HG03039 (cell line): ENCODE results near the gene SETMAR.
"Not testable (repeated sequence)": the region's sequence is repeated elsewhere in the genome, so short reads cannot be mapped to it uniquely, and the experiment has no call there.

ENCODE experiments used
- ATAC-seq: cut with Tn5 transposase; IDR thresholded peaks from one replicate; pipeline ENCODE4 v1.9.1; 2021; ENCODE audit warnings: mild to moderate bottlenecking, moderate library complexity; ENCODE audit not compliant: unreplicated experiment

Gene SETMAR

GRCh38 chr3:4313606-4314293 lies 10.6 kb downstream of the SETMAR start:
- ATAC-seq, result no peak

GRCh38 chr3:4314688-4315087 lies 11.5 kb downstream of the SETMAR start:
- no peak for ATAC-seq

- ATAC-seq, result no peak
These were observed 17.1 kb downstream of the SETMAR start for GRCh38 chr3:4320096-4320911.

GRCh38 chr3:4321732-4322131 lies 18.6 kb downstream of the SETMAR start:
- no peak for ATAC-seq

- ATAC-seq, result no peak
These were observed 19.5 kb downstream of the SETMAR start for GRCh38 chr3:4322635-4323034.

GRCh38 chr3:4323246-4324027 lies 20.3 kb downstream of the SETMAR start:
- ATAC-seq, result no peak

GRCh38 chr3:4326868-4327267 lies 23.7 kb downstream of the SETMAR start:
- ATAC-seq, result no peak

GRCh38 chr3:4329806-4330205 lies 26.6 kb downstream of the SETMAR start:
- ATAC-seq, result not testable (repeated sequence)

- ATAC-seq, result no peak
These were observed 28.9 kb downstream of the SETMAR start for GRCh38 chr3:4332111-4332510.

- ATAC-seq, result no peak
These were observed 29.4 kb downstream of the SETMAR start for GRCh38 chr3:4332574-4332973.

- ATAC-seq, result no peak
These were observed 29.8 kb downstream of the SETMAR start for GRCh38 chr3:4332991-4333390.

GRCh38 chr3:4334548-4334947 lies 31.4 kb downstream of the SETMAR start:
- no peak for ATAC-seq

- no peak for ATAC-seq
These were observed 32.8 kb downstream of the SETMAR start for GRCh38 chr3:4335840-4336562.

GRCh38 chr3:4336850-4337546 lies 33.8 kb downstream of the SETMAR start:
- no peak for ATAC-seq

- no peak for ATAC-seq
These were observed 35.6 kb downstream of the SETMAR start for GRCh38 chr3:4338751-4339150.

- no peak for ATAC-seq
These were observed 36.9 kb downstream of the SETMAR start for GRCh38 chr3:4340077-4340410.

- no peak for ATAC-seq
These were observed 37.5 kb downstream of the SETMAR start for GRCh38 chr3:4340411-4341335.

- ATAC-seq, result no peak
These were observed 38.1 kb downstream of the SETMAR start for GRCh38 chr3:4341336-4341675.

- no peak for ATAC-seq
These were observed 40.1 kb downstream of the SETMAR start for GRCh38 chr3:4343258-4343657.

- peak; percentile 87 for ATAC-seq
These were observed 47.6 kb downstream of the SETMAR start for GRCh38 chr3:4350789-4351163.
